GM19193 (cell line): Measurements from ENCODE around the gene TNXB.

ENCODE experiments used
- POLR2A ChIP-seq: IDR thresholded peaks from 4 replicates; pipeline ENCODE4 v1.6.1; 2011; ENCODE audit not compliant: insufficient read depth, insufficient read length; ENCODE audit errors: extremely low read depth

TNXB gene

DNA sequence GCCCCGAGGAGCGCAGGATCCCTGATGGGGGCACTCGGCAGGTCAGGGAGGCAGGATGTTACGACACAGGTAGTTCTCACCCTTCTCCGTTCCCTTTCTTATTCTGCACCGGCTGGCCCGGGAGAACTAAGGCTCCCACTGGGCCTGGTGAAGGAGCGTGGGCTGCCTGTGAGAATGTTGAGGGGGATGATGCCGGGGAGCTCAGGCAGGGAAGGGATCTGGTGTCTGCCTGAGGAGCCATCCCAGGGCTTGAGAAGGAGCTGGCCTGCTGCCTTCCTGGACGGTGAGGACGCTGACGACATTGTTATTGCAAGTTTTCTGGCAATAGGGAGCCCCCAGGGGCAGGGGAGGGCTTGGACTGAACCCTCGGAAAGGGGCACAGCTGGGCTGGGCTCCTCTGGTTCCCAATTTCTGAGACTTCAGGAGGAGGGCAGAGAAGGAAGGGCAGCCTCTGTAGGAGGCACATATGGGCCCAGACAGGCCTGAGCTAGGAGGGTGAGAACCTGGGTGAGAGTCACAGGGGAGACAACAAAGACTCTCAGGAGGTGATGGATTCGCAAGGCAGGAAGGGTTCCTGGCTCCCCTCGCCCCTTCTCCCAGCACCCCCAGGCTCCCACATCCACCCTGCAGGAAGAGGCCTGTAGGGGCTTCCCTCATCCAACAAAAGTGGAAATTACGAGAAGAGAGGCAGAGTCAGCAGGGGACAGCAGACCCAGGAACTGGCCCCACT is 38.2 kb downstream of the TNXB start:
- no peak for TF ChIP-seq POLR2A

GRCh38 chr6:32069878-32070515 is 39.1 kb downstream of the TNXB start:
- TF ChIP-seq POLR2A = no peak

DNA sequence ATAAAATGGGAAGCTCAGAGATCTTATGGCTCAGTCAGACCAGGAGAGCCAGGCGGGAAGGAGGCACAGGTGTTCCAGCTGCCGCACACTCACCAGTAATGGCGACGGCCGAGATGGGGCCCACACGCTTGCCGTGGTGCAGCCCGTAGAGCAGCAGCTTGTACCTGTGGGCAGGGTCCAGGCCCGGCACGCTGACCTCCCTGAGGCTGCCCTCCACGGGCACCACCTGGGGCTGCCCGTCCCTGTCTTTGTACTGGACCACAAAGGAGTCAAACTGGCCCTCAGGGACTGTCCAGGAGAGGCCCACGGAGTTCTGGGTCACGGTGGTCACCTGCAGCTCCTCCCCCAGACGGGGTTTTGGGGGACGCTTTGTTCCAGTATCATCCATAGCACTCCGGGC is 39.7 kb downstream of the TNXB start:
- TF ChIP-seq POLR2A = no peak

- no peak for TF ChIP-seq POLR2A
Observed at GRCh38 chr6:32068867-32069266, 40.3 kb downstream of the TNXB start.

GRCh38 chr6:32064706-32065105 is 44.4 kb downstream of the TNXB start:
- no peak for TF ChIP-seq POLR2A

DNA sequence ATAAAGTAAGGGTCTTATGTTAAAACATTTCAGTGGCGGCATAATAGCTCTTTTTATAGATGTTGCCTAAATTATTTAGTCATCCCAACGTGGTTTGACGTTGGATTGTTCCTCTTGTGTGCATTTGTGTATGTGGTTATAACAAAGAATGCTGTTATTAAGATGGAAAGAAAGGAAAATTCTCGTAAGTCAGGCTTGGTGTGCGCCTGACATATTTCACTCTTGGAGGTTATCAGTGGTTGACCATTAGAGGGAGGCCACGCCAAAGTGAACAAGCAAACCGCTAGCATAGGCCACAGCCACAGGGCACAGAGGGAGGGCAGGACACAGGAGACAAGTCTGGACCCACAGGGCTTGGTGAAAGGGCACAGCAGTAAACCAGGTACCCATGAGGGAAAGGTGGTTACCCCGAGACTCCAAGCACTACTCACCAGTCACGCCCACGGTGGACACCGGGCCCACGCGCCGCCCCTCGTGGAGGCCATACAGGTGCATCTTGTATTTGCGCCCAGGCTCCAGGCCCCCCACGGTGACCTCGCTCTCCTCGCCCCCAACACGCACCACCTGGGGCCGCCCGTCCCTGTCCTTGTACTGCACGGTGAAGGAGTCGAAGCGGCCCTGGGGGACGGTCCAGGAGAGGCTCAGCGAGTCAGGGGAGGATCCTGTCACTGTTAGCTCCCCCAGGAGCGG is 48.0 kb downstream of the TNXB start:
- no peak for TF ChIP-seq POLR2A

- TF ChIP-seq POLR2A = no peak
Observed at GRCh38 chr6:32058511-32058963, 50.6 kb downstream of the TNXB start.

DNA sequence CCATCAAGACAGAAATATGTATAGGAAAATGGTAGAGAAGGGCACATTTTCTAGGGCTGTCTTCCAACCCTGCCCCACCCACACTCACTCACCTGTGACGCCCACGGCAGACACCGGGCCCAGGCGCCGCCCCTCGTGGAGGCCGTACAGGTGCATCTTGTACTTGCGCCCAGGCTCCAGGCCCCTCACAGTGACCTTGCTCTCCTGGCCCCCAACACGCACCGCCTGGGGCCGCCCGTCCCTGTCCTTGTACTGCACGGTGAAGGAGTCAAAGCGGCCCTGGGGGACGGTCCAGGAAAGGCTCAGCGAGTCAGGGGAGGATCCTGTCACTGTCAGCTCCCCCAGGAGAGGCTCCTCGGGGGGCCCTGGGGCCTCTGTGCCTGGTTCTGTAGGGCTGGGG is 51.2 kb downstream of the TNXB start:
- no peak for TF ChIP-seq POLR2A

DNA sequence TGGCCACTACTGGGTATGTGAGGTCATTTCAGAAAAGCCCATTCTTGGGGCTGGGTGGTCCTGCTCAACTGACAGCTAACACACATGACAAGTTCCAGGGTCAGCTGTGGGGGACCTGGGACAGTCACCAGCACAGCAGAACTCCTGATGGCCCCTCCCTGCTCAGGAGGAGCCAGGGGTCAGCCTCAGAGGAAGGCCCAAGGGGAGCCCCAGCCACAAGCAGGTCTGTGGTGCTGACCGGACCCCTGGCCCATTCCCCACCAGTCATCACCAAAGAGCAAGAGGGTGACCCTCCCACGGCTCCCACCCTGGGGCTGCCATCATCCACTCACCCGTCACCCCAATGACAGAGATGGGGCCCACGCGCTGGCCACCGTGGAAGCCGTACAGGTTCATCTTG is 52.9 kb downstream of the TNXB start:
- no peak for TF ChIP-seq POLR2A

DNA sequence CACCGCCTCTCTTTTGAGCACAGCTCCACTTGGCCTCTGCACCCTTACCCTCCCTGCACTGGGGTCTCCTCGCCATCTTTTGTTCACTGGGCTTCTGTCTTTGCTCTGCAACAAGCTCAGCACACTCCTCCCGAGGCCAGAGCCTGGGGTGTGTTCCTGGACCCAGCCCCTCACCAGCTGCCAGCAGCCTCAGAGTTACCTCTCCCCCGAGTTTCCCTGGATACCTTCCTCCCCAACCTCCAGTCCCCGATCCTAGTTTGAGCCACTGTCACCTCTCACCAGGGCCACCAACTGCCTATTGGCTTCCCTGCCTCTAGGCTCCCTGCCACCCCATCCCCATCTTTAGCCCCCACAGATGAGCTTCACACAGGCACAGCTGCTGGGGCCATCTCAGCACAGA is 58.6 kb downstream of the TNXB start:
- TF ChIP-seq POLR2A = no peak

DNA sequence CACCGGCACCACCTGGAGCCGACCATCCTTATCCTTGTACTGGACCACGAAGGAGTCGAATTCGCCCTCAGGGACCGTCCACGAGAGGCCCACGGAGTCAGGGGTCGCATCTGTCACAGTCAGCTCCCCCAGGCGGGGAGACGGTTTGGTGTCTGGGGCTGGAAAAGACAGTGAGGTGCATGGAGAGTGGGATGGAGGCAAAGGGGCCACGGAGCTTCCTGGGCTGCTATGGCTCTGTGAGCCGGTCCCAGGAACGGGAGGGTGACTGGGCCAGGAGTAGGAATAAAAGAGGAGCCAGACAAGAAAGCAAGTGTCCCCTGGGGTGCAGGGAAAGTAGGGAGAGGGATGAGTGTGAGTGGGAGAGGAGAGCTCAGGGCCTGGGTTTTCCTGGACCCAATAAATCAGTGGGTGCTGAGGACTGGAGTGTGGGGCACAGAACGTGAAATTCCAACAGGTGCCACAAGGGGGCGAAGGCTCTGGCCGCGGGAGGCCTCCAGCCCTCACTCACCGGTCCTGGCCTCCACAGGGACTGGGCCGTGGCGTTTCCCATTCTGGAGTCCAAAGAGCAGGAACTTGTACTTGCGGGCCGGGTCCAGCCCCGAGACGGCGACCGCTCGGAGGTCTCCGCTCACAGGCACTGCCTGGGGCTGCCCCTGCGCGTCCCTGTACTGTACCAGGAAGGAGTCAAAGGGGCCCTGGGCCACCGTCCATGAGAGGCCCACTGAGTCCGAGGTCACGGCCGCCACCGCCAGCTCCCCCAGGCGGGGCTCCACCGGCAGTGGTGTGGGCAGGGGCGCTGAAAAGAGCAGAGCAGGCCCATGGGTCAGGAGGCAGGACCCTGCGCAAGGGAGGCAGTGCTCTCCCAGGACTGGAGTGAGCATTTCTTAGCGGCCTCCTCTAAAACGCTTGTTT is 61.0 kb downstream of the TNXB start:
- TF ChIP-seq POLR2A = no peak

DNA sequence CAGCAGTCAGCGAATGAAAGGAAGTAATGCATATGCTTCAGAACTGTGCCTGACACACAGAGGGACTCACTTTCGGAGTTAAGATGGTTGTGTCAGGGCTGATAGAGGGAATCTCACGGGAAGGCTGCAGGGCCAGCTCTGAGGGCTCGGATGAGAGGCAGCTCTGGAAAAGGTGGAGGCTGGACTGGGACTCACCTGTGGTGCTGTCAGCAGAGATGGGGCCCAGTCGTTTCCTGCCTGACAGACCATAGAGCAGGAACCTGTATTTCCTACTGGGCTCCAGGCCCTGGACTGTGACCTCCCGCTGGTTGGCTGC is 61.6 kb downstream of the TNXB start:
- no peak for TF ChIP-seq POLR2A

DNA sequence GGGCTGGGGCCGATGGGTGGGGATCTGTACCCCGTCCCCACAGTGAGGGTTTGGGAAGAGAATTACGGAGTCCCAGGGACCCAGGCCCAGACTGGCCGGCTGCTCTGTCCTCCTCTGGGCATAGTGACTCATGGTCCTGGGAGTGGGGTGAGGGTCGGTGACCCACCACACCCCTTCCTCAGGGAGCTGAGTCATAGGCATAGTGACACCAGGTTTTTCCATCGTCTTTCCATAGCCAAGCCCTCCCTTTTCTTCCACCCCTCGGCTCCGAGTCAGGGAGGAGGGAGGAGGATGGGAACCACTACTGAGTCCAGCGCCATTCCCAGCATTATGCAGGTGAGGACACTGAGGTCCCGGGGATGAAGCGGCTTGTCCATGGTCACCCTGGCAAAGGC is 62.1 kb downstream of the TNXB start:
- TF ChIP-seq POLR2A = no peak

- no peak for TF ChIP-seq POLR2A
Observed at GRCh38 chr6:32046450-32047083, 62.6 kb downstream of the TNXB start.

- TF ChIP-seq POLR2A = no peak
Observed at GRCh38 chr6:32045811-32046449, 63.2 kb downstream of the TNXB start.
